HS-27A (cell line): Measurements from ENCODE around the gene SEMA4A.
"Not testable (repeated sequence)": the region's sequence is repeated elsewhere in the genome, so short reads cannot be mapped to it uniquely, and the experiment has no call there.

ENCODE experiments used
- DNase-seq: peaks from one replicate; pipeline ENCODE4 v3.0.0-alpha.2; 2012; ENCODE audit warnings: low read depth, missing footprints

SEMA4A gene

DNA sequence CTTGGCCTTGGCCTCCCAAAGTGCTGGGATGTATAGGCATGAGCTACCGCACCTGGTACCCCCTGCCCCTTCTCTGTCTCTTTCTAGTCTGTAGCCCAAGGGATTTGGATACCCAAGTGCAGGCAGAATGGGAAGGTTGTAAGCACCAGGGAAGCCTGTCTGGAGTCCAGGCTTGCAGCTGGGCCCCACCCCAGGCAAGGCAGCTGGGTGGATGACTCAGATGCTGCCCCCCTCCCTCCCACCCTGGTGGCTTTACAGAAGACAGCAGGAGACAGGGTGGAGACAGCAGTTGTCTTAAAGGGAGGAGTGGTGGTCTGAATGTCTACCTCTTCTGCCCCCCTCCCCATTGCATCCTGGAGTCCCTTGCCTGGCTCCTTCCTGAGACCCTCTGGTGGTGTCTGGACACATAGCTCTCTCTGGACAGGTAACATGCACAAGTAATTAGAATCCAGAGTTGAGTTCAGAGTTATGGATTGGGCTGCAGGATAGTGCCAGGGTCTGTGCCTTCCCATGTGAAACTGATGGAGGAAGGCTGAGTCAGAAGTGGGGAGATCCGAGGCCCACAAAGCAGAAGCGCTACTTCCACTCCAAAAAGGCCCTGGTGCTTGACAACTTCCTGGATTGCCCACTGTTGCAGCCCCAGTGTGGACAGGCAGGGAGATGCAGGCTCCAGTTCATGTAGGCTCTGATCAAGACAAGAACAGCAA lies 33.7 kb upstream of the SEMA4A start:
- no peak for DNase-seq

DNA sequence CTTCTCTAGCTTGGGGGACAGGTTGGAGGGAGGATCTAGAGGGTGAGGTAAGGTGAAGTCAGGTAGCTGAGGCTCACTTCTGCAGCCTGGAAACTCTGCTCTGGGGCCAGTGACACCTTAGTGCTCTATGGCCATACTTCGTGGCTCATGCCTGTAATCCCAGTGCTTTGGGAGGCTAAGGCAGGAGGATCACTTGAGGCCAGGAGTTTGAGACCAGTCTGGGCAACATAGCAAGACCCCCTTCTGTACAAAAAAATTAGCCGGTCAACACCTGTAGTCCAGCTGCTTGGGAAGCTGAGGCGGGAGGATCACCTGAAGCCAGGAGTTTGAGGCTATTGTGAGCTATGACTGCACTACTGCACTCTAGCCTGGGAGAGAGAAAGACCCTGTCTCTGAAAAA lies 33.1 kb upstream of the SEMA4A start:
- DNase-seq: no peak

DNA sequence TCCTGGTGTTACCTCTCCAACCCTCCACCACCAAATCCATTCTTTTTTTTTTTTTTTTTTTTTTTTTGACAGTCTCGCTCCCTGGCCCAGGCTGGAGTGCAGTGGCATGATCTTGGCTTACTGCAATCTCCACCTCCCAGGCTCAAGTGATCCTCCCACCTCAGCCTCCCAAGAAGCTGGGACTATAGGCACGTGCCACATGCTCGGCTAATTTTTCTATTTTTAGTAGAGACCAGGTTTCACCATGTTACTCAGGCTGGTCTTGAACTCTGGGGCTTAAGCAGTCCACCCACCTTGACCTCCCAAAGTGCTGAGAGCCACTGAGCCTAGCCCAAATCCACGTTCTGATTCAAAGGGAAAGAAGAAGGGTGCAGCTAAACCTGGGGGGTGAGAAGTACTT lies 32.4 kb upstream of the SEMA4A start:
- not testable (repeated sequence) for DNase-seq

DNA sequence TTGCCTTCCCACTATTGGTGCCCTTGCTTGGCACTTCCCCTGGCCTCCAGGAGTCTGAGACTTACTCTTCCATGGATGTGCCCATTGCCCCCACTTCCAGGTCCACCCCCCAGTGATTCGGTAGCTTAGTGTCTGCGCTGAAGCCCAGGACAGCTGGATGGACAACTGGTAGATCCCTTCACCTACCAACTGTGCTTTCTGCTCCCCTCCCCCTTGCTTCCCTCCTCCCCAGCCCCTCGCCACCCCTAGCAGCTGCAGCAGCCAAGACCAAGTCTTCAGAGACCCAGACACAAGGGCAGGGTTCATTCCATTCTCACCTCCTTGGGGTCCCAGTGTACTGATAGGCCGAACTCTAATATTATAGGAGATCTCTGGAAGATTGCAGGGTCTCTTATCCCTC lies 31.9 kb upstream of the SEMA4A start:
- no peak for DNase-seq

DNA sequence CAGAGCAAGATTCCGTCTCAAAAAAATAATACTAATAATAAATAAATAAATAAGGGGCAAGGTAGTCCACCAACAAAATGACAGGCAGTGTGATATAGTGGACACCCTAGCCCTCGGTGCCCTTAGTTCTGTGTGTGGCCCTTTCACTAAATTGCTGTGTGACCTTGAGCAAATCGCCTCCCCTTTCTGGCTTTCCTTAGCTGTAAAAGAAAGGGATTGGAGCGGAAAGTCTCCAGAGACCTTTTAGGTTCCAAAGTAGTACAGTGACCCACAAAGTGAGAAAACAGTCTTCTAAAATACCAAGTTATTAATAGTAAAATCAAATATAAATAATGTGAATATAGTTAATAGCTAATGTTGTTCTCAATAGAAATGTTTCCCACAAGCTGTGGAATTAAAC lies 31.3 kb upstream of the SEMA4A start:
- DNase-seq: no peak

DNA sequence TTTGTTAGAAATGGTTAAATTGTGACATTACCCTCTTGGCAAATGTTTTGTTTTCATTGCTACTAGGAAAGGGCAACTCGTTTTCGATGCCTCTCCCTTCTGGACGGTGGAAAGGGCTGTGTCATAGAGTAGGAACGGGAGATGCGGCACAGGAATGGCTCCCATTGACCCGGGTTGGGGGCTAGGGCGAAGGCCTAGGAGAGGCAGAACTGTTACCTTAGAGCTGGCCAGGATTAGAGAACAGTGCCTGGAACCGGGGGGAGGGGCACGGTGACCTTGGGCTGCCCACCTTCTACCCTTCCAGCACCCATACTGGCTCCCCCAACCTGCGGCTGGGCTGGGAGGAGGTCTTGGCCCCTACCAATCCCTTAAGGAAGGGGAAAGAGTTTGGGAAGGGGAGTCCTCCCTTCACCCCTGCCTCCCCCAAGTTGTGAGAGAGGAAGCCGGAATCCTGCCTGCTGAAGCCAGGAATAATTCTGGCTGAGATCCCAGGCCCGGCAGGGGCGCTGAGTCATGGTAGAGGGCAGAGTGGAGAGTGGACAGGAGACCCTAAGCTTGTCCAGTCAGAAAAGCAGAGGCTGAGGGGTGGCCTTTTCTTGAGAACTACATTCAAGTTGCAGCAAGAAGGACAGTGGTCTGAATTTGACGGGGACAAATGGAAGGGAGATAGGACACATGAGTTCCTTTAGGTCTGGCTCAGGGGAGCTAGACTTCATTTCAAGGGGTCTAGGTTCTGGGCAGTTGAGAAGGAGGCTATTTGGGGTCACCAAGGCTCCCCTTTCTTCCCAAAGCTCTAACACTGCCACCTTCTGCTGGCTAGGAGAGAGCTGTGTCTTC lies 30.6 kb upstream of the SEMA4A start:
- peak; percentile 81 for DNase-seq

DNA sequence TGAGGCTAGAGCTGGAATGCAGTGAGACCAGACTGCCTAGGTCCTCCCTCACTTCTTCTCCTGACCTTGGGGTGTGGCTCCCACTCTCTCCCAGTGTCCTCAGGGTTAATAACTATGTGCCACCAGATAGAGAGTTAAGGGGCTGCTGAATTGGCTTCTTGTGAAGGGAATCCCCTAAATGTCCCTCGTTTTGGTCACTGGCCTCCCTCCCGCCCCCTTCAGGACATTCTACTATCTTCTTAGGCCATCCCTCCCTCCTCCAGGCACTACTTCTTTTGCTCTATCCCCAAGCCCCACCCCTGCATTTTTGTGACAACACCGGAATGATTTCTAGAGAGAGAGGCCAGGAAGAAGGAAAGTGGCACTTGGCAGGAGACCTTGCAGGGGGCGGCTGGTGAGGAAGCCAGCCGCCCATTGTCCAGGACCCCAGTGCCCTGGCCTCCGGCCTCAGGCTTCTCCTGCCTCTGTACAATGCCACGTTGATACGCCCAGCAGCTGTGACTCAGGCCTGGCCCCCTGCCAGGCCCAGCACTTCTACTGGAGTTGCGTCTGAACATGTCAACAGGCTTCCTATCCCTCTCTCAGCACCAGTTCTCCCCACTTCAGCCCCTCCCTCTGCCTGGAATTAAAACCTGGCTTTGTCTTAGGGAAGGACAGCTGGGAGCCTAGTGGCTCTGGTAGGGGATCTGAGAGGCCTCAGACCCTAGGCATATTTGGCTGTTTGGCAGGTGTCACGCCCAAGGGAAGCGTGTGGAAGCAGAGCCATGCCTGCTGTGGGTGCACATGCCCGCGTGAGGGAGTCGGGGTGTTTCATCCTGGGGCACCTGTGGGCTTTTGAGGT lies 29.8 kb upstream of the SEMA4A start:
- DNase-seq: peak; percentile 95

DNA sequence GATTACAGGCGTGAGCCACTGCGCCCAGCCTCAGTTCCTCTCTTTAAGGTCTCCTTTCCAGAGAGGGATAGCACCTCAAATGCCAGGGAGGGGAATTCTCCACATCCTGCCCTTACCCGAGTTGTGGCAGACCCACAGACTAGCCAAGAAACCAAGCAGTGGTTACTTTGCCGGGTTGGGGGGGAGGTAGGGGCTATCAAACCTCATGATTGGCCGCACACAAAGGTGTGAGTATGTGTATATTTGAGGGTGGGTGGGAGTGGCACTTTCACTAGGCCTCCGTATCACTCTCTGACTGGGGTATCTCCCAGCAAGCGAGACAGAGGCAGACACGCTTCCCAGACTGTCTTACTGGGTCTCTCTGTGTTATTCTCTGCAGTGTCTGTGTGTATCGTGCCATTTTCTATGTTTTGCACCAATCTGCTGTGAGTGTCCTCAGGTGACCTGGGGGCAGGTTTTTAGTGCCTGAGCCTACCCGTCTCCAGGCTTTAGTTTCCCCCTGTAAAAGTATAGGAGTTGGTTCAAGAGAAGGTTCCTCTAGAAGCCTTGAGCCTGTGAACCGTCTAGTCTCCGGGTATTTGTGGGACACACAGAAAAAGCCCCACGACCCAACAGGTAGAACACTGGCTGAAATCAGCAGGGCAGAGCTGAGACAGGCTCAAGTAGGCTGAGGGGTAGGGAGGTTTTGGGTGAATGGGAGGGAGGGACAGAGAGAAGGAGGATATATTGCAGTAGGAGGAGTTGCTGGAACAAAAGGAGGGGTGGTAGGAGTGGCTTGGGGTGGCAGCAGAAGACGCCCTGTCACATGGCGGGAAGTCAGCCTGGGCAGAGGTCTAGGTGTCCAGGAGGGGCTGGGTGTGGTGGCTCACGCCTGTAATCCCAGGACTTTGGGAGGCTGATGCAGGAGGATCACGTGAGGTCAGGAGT lies 28.6 kb upstream of the SEMA4A start:
- DNase-seq: no peak

DNA sequence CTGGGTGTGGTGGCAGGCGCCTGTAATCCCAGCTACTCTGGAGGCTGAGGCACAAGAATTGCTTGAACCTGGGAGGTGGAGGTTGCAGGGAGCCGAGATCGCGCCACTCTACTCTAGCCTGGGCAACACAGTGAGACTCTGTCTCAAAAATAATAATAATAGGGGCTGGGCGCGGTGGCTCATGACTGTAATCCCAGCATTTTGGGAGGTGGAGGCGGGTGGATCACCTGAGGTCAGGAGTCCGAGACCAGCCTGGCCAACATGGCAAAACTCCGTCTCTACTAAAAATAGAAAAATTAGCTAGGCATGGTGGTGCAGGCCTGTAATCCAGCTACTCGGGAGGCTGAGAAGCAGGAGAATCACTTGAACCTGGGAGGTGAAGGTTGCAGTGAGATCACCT lies 27.8 kb upstream of the SEMA4A start:
- not testable (repeated sequence) for DNase-seq

DNA sequence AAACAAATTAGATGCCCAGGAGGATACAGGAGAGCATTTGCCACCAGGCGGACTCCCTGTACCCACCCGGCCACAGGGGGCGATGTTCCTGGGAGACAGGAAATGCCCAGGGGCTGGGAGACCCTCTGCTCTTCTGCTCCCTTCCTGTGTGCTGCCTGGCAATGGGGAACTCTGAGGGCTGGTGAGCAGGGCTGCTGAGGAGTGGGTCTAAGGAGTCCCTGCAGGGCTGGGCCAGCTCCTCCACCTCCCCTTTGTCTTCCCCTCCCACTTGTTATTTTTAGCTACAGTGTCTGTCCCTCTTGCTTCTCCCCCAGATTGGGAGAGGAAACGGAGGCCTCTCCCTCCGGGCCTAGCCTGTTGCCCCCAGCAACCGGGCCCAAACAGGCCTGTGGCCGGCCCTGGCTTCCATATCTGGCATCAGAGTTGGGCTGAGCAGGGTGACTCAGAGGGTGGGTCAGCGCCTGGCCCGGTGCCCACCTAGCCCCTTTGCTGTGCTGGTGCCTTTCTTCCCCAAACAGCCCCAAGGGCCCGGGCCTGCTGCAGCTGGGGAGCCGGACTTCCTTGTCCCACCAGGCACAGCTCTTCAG lies 27.2 kb upstream of the SEMA4A start:
- peak; percentile 93 for DNase-seq

DNA sequence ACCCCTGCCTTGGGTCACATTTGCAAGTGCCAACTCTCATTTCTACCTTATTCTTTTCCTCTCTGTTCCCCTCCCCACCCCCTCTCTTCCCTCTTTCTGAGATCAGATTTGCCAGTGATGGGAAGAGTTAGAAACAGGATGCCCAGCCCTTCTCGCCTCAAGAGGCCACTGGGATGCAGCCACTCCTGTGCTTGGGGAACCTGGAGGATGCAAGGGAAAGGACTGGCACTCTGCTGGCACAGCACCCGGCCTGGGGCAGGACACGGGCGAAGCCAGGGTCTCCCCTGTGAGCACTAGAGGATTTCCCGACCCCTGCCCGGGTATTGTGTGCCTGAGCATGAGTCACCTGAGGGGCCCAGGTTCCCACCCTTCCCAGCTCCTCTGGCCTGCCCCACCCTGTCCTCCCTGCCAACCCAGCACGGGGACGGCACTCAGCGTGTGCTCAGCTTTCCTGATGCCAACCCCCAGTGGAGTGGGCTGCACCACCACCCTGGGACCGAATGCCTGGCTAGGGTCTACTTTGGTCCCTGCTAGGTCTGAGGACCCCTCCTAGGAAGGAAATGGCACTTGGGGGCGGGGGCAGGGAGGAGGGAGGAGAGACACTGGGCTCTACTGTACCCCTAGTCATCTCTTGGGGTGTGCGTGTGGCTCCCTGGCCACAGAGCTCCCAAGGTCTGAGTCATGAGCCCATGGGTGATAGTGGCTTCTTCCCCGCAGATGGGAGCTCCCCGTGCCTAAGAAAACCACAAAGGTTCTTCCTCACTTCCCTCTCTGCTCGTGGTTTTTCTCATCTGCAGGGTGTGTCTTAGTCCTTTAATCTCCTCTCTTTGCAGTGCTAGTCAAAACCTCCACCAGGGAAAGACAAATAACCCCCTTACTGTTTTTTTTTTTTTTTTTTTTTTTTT lies 26.5 kb upstream of the SEMA4A start:
- DNase-seq: peak; percentile 85

DNA sequence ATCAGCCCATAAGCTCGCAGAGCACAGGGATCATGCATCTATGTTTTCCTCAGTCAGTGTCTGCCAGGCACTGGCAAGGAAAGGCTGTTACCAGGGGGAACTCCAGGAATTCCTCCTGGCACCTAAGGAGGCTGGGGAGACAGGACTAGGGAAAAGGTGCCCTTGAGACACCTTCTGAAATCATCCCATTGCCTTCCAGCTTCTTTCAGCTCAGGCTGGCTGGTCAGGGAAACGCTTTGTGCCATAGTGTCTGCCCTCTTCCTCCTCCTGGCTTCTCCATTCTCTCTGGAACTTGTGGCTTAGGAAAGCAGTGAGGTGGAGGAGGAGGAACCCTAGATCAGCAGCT lies 25.1 kb upstream of the SEMA4A start:
- DNase-seq: no peak

DNA sequence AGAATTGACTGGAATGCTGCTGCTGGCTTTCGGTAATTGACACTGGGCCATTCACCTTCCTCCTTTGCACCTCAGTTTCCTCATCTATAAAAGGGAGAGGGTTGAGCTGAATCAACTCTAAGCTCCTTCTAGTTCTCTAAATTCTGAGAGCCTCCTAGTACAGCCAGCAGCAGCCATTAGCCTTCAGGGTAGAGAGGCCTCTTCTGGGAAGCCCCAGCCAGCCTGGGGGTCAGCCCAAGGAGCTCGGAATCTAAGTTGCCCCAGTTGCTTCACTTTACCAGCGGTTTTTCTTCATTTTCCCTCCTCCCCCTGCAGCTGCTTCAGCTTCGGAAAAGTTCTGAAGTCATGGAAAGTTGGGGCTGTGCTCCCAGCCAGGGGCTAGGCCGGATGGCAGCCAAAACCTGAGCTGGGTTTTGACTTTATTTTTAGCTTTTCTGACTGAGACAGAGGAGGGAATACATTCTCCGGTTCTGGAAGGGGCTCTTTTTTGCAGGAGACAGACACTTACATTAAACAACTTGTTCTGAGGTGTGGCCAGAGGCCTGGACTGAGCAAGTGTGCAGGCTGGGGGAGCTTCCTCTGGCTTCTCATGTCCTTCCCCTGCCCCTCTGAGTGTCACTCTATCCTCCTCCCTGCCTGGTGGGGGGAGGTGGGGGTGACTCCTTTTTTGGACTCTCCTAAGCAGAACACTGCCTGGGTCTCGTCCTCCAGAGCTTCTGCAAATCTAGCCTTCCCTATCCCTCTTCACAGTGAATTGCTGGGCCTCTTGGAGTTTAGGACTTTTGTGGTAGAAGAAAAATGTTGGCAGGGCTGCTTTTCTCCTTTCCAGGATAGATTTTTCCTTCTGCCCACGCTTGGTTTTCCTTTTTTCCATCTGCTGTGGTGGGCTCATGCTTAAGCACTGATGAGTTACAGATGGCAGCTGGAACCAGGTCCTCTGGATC lies 24.5 kb upstream of the SEMA4A start:
- DNase-seq: no peak

DNA sequence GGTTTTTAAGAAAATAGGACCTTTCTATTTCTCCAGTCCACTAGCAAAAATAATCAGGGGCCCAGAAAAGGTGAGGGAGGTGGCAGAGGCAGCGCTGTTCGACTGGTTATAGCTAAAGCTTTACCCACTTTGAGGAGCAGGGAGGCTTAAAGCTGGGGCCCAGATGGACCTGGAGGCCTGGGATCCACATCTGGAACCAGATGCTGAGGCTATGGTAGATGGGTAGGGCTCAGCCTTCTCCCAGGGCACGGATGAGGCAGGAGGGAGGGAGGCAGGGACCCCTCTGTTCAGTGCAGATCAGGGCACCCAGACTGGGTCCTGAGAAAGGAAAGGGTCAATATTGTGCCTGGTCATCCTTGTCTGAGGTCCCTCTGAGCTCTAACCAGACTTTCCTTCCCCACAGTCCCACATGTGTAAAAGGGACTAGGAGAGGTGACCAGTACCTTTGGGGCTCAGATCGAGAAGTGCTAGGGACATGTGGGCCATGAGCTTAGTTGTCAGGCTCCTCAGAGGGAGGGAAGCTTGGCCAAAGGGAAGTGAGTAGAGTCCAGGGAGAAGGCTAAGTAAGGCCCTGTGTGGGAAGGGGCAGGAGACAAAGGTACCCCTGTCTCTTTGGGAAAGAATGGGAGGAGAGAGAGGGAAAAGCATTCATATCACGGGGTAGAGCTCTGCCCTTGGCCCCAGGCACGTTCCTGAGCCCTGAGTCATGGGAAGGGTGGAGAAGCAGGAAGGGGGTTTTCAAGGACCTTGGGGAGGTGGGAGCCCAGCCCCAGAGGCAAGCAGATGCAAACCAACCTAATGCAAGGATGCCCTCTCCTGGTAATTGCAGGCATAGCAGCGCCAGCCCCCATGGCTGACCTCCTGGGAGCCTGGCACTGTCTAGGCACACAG lies 23.5 kb upstream of the SEMA4A start:
- DNase-seq: peak; percentile 88

DNA sequence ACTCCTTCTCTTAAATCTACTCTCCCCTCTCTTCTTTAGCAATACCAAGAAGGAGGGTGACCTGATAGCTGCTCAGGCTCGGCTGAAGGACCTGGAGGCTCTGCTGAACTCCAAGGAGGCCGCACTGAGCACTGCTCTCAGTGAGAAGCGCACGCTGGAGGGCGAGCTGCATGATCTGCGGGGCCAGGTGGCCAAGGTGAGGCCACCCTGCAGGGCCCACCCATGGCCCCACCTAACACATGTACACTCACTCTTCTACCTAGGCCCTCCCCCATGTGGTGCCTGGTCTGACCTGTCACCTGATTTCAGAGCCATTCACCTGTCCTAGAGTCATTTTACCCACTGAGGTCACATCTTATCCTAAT lies 22.8 kb upstream of the SEMA4A start:
- no peak for DNase-seq

DNA sequence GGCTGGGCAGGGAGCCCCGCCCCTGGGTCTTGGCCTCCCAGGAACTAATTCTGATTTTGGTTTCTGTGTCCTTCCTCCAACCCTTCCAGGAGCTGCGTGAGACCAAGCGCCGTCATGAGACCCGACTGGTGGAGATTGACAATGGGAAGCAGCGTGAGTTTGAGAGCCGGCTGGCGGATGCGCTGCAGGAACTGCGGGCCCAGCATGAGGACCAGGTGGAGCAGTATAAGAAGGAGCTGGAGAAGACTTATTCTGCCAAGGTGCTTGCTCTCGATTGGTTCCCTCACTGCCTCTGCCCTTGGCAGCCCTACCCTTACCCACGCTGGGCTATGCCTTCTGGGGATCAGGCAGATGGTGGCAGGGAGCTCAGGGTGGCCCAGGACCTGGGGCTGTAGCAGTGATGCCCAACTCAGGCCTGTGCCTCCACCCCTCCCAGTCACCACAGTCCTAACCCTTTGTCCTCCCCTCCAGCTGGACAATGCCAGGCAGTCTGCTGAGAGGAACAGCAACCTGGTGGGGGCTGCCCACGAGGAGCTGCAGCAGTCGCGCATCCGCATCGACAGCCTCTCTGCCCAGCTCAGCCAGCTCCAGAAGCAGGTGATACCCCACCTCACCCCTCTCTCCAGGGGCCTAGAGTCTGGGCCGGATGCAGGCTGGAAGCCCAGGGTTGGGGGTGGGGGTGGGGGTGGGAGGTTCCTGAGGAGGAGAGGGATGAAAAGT lies 18.5 kb upstream of the SEMA4A start:
- DNase-seq: no peak
